Measurements from ENCODE around the gene HOXD13. TPM values are rescaled to one million over a fixed set of nuclear protein-coding genes. Genes with fewer than 3 reads are reported as not detected.

Gene HOXD13
- total RNA-seq, 1 experiment from 2014 or later: not detected

DNA sequence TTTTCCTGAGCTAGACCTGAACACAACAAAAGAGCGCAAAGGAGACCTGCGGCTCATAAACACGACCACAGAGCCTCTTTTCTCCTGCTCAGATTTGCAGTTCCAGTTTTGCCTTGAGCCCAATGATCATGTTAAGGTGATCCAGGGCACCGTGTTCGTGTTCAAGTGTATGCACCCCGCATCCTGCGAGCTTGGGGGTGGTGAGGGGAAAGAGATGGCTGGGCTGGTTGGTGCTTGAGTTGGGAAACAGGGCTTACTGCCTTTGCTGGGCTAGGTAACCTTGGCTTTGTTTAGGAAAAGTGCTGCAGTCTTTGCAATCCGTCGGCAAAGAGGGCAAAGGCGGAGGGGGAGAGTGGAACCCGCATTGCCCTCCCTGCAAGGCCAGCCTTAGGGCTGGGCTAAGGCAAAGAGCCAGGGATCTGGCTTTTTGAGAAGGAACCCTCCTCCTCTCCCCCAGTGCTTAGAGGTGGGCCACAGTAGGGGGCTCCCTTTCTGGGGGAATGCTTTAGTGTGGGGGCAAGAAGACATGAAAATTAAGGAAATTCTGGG is 25.4 kb downstream of the HOXD13 start:
- no TSS peak for BruUV-seq (replicated peaks)
- H2AFZ ChIP-seq: no peak overlapping the region
- no peak overlapping the region for H3K27ac ChIP-seq
- H3K27me3 ChIP-seq (ENCODE audit: insufficient read depth, low read depth): peaks cover 81% of the 10 kb centered on the region
- ChIA-PET POLR2A (ENCODE audit: unreplicated experiment) (no interaction called here), CTCF (no interaction called here)
- no peaks in the 10 kb centered on the region for H3K9me3 ChIP-seq (ENCODE audit: insufficient read depth, low read depth)
- H4K20me1 ChIP-seq (ENCODE audit: insufficient read depth): no peaks in the 10 kb centered on the region
- DNase-seq: no peak
- no peaks in the 10 kb centered on the region for H3K9me2 ChIP-seq (ENCODE audit: insufficient read depth)
- no peak overlapping the region for H3K4me2 ChIP-seq
- H3K36me3 ChIP-seq (ENCODE audit: low read depth): no peaks in the 10 kb centered on the region
- TF ChIP-seq EZH2 (IDR thresholded peaks at IDR 0.05; ENCODE audit: low read depth): no peak
- TF ChIP-seq, protein P1, sequence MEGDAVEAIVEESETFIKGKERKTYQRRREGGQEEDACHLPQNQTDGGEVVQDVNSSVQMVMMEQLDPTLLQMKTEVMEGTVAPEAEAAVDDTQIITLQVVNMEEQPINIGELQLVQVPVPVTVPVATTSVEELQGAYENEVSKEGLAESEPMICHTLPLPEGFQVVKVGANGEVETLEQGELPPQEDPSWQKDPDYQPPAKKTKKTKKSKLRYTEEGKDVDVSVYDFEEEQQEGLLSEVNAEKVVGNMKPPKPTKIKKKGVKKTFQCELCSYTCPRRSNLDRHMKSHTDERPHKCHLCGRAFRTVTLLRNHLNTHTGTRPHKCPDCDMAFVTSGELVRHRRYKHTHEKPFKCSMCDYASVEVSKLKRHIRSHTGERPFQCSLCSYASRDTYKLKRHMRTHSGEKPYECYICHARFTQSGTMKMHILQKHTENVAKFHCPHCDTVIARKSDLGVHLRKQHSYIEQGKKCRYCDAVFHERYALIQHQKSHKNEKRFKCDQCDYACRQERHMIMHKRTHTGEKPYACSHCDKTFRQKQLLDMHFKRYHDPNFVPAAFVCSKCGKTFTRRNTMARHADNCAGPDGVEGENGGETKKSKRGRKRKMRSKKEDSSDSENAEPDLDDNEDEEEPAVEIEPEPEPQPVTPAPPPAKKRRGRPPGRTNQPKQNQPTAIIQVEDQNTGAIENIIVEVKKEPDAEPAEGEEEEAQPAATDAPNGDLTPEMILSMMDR (conservative IDR thresholded peaks at IDR 0.05): no peak
- intact Hi-C loops (cut with micrococcal nuclease; ENCODE audit: unreplicated experiment): no loop called here
- H3K79me2 ChIP-seq (ENCODE audit: low read depth): no peaks in the 10 kb centered on the region
- H3K4me1 ChIP-seq (replicated peaks; ENCODE audit: insufficient read depth): no peaks in the 10 kb centered on the region
- no peaks in the 10 kb centered on the region for H3F3A ChIP-seq (ENCODE audit: insufficient read depth, low read depth)
- H3K4me3 ChIP-seq: no peak overlapping the region

DNA sequence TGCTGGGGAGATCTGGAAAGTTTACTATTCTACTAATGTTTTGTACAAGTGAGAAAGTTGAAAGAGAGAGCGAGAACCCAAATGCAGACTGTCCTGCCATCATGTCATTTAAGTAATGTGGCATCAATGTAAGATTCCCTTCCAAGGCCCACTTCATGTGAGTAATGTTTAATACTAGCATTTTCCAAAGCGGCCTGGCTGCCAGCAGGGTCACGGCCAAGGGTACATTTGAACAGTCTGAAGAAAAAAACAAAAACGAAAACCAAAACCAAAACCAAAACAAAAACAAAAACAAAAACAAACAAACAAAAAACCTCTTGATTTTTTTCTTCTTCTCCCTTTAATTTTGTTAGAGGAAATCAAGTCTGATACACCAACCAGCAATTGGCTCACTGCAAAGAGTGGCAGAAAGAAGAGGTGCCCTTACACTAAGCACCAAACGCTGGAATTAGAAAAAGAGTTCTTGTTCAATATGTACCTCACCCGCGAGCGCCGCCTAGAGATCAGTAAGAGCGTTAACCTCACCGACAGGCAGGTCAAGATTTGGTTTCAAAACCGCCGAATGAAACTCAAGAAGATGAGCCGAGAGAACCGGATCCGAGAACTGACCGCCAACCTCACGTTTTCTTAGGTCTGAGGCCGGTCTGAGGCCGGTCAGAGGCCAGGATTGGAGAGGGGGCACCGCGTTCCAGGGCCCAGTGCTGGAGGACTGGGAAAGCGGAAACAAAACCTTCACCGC is 26.2 kb downstream of the HOXD13 start:
- Histone ChIP-seq H3K4me1 (replicated peaks; ENCODE audit: insufficient read depth) (no peaks in the 10 kb centered on the region), H2AFZ (no peak overlapping the region), H4K20me1 (ENCODE audit: insufficient read depth) (no peaks in the 10 kb centered on the region), H3K79me2 (ENCODE audit: low read depth) (no peaks in the 10 kb centered on the region), H3F3A (ENCODE audit: insufficient read depth, low read depth) (no peaks in the 10 kb centered on the region), H3K27me3 (ENCODE audit: insufficient read depth, low read depth) (peaks cover 73% of the 10 kb centered on the region), H3K9me2 (ENCODE audit: insufficient read depth) (no peaks in the 10 kb centered on the region), H3K4me3 (no peak overlapping the region), H3K4me2 (peak overlapping the region; percentile 6; the same call in 1 of the 2 replicates), H3K27ac (no peak overlapping the region), H3K9me3 (ENCODE audit: insufficient read depth, low read depth) (no peaks in the 10 kb centered on the region), H3K36me3 (ENCODE audit: low read depth) (no peaks in the 10 kb centered on the region)
- CTCF ChIA-PET: no interaction called here
- no peak for TF ChIP-seq EZH2 (IDR thresholded peaks at IDR 0.05; ENCODE audit: low read depth)
- TF ChIP-seq, protein P1 (conservative IDR thresholded peaks at IDR 0.05): peak; percentile 72
- DNase-seq: peak in 1 of 2 experiments; percentile 30
- no TSS peak for BruUV-seq (replicated peaks)
- POLR2A ChIA-PET (ENCODE audit: unreplicated experiment): no interaction called here
- intact Hi-C loops (cut with micrococcal nuclease; ENCODE audit: unreplicated experiment): no loop called here

DNA sequence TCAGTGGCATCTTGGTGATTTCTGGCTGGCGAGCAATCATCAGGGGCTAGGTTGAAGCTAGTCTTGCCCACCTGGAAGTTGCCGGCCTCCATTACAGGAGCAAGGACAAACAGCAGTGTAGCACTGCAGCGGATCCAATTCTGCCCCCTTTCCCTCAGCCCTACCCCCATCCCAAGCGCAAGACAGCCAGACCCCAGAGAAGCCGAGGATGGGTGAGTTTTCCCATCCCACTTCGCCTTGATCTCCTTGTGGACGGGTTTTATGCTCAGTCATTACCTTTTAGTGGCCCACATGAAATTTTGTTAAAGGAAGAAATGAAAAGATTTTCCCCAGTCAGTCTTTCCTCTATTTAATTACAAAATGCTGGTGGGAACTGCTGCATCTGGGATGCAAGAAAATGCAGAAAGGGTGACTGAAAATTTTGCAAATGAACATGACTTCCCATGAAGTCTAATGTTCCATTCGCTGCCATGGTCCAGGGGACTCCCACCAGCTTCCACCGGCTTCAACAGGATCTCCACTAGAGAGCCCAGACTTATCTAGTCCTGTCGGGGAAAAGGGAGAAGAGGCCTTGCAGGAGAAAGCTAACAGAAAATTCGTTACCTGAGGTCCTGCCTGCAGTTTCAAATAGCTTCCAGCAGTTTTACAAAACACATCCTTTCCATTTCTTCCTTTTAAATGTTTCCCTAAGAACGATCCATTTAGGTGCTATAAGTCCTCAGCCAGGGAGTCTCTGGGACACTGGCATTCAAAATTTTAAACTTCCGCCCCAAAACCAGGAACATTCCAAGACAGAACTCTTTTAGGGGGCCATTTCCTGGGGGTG is 28.1 kb downstream of the HOXD13 start:
- Histone ChIP-seq H3K79me2 (ENCODE audit: low read depth) (no peaks in the 10 kb centered on the region), H3K9me2 (ENCODE audit: insufficient read depth) (no peaks in the 10 kb centered on the region), H3K4me3 (no peak overlapping the region), H3K36me3 (ENCODE audit: low read depth) (no peaks in the 10 kb centered on the region), H4K20me1 (ENCODE audit: insufficient read depth) (no peaks in the 10 kb centered on the region), H3K9me3 (ENCODE audit: insufficient read depth, low read depth) (no peaks in the 10 kb centered on the region), H3K4me1 (replicated peaks; ENCODE audit: insufficient read depth) (no peaks in the 10 kb centered on the region), H3K27me3 (ENCODE audit: insufficient read depth, low read depth) (peaks cover 73% of the 10 kb centered on the region), H3K4me2 (no peak overlapping the region), H3K27ac (no peak overlapping the region), H2AFZ (no peak overlapping the region), H3F3A (ENCODE audit: insufficient read depth, low read depth) (no peaks in the 10 kb centered on the region)
- ChIA-PET POLR2A (ENCODE audit: unreplicated experiment) (interaction anchor here (0.5 kb wide), 1 partner anchor 1226 kb away, joined by 4 read pairs; no protein-coding TSS in a partner anchor), CTCF (interaction anchor here (0.5 kb wide), 1 partner anchor 1014 kb away, joined by 3 read pairs; no protein-coding TSS in a partner anchor)
- intact Hi-C loops (cut with micrococcal nuclease; ENCODE audit: unreplicated experiment): no loop called here
- TF ChIP-seq, protein P1 (conservative IDR thresholded peaks at IDR 0.05): no peak
- TF ChIP-seq EZH2 (IDR thresholded peaks at IDR 0.05; ENCODE audit: low read depth): no peak
- no peak for DNase-seq
- no TSS peak for BruUV-seq (replicated peaks)

Measured in PC-9 (cell line).